ENCODE measurements around the gene POMGNT1. TPM values are rescaled to one million over a fixed set of nuclear protein-coding genes. Genes with fewer than 3 reads are reported as not detected.
A peak's percentile ranks its signal among the peaks of the same experiment; 100 is the strongest.

POMGNT1 gene
- total RNA-seq, 2 experiments from 2014 or later, result 30.8 to 37.3 TPM

- Histone ChIP-seq H3K4me1 (ENCODE audit: insufficient read depth, low read length, poor library complexity, severe bottlenecking) (peaks cover 54% of the 10 kb centered on the region), H3K4me2 (ENCODE audit: low read length) (peak overlapping the region; percentile 53), H3K9me3 (ENCODE audit: low read length) (no peaks in the 10 kb centered on the region), H3K79me2 (ENCODE audit: insufficient read depth, low read depth, low read length) (no peaks in the 10 kb centered on the region), H3K4me3 (ENCODE audit: low read depth, low read length, poor library complexity, severe bottlenecking) (no peak overlapping the region), H2AFZ (ENCODE audit: low read length) (peak overlapping the region; percentile 67; the same call in 1 of the 2 replicates), H3K27ac (ENCODE audit: low read depth, low read length, poor library complexity, severe bottlenecking) (no peak overlapping the region), H3K36me3 (ENCODE audit: insufficient read depth, low read length) (no peaks in the 10 kb centered on the region), H4K20me1 (ENCODE audit: insufficient read depth, low read length) (no peaks in the 10 kb centered on the region), H3K9me2 (ENCODE audit: insufficient read depth, low read length) (no peaks in the 10 kb centered on the region)
- POLR2A ChIA-PET, result no interaction called here
- no TSS peak for BruUV-seq (replicated peaks)
- intact Hi-C loops (cut with micrococcal nuclease; ENCODE audit: unreplicated experiment), result no loop called here
- CTCF ChIA-PET (ENCODE audit: unreplicated experiment), result no interaction called here
- peak; percentile 52 for DNase-seq (ENCODE audit: low spot score)
- no peak for TF ChIP-seq EZH2phosphoT487 (IDR thresholded peaks at IDR 0.05; ENCODE audit: borderline replicate concordance, low read depth, low read length)
- TF ChIP-seq CTCF (conservative IDR thresholded peaks at IDR 0.05; ENCODE audit: low read length), result no peak
Observed at GRCh38 chr1:46171351-46171750, 26.9 kb downstream of the POMGNT1 start.

- CTCF ChIA-PET (ENCODE audit: unreplicated experiment), result no interaction called here
- Histone ChIP-seq H3K27ac (ENCODE audit: low read depth, low read length, poor library complexity, severe bottlenecking) (no peak overlapping the region), H3K9me3 (ENCODE audit: low read length) (no peaks in the 10 kb centered on the region), H3K36me3 (ENCODE audit: insufficient read depth, low read length) (no peaks in the 10 kb centered on the region), H3K9me2 (ENCODE audit: insufficient read depth, low read length) (no peaks in the 10 kb centered on the region), H3K4me2 (ENCODE audit: low read length) (no peak overlapping the region), H3K79me2 (ENCODE audit: insufficient read depth, low read depth, low read length) (no peaks in the 10 kb centered on the region), H4K20me1 (ENCODE audit: insufficient read depth, low read length) (no peaks in the 10 kb centered on the region), H3K4me3 (ENCODE audit: low read depth, low read length, poor library complexity, severe bottlenecking) (no peak overlapping the region), H3K4me1 (ENCODE audit: insufficient read depth, low read length, poor library complexity, severe bottlenecking) (peaks cover 59% of the 10 kb centered on the region), H2AFZ (ENCODE audit: low read length) (no peak overlapping the region)
- no TSS peak for BruUV-seq (replicated peaks)
- POLR2A ChIA-PET, result interaction anchor here (1.2 to 2.7 kb wide), 2 partner anchors 36 to 126 kb away, joined by 3 to 7 read pairs; no protein-coding TSS in a partner anchor
- no peak for DNase-seq (ENCODE audit: low spot score)
- intact Hi-C loops (cut with micrococcal nuclease; ENCODE audit: unreplicated experiment), result no loop called here
- TF ChIP-seq EZH2phosphoT487 (IDR thresholded peaks at IDR 0.05; ENCODE audit: borderline replicate concordance, low read depth, low read length) (no peak), CTCF (conservative IDR thresholded peaks at IDR 0.05; ENCODE audit: low read length) (no peak)
Observed at GRCh38 chr1:46169811-46170454, 28.3 kb downstream of the POMGNT1 start.

GRCh38 chr1:46168477-46168876 lies 29.8 kb downstream of the POMGNT1 start:
- no peak overlapping the region for H3K27ac ChIP-seq (ENCODE audit: low read depth, low read length, poor library complexity, severe bottlenecking)
- H3K9me3 ChIP-seq (ENCODE audit: low read length), result no peaks in the 10 kb centered on the region
- ChIA-PET CTCF (ENCODE audit: unreplicated experiment) (no interaction called here), POLR2A (interaction anchor here (2.7 kb wide), 1 partner anchor 35 kb away, joined by 7 read pairs; no protein-coding TSS in a partner anchor)
- peaks cover 48% of the 10 kb centered on the region for H3K4me1 ChIP-seq (ENCODE audit: insufficient read depth, low read length, poor library complexity, severe bottlenecking)
- DNase-seq (ENCODE audit: low spot score), result no peak
- H3K4me3 ChIP-seq (ENCODE audit: low read depth, low read length, poor library complexity, severe bottlenecking), result no peak overlapping the region
- H3K36me3 ChIP-seq (ENCODE audit: insufficient read depth, low read length), result no peaks in the 10 kb centered on the region
- H2AFZ ChIP-seq (ENCODE audit: low read length), result no peak overlapping the region
- H3K9me2 ChIP-seq (ENCODE audit: insufficient read depth, low read length), result no peaks in the 10 kb centered on the region
- H3K4me2 ChIP-seq (ENCODE audit: low read length), result no peak overlapping the region
- H3K79me2 ChIP-seq (ENCODE audit: insufficient read depth, low read depth, low read length), result no peaks in the 10 kb centered on the region
- intact Hi-C loops (cut with micrococcal nuclease; ENCODE audit: unreplicated experiment), result no loop called here
- BruUV-seq (replicated peaks), result no TSS peak
- H4K20me1 ChIP-seq (ENCODE audit: insufficient read depth, low read length), result no peaks in the 10 kb centered on the region
- TF ChIP-seq EZH2phosphoT487 (IDR thresholded peaks at IDR 0.05; ENCODE audit: borderline replicate concordance, low read depth, low read length), result no peak
- no peak for TF ChIP-seq CTCF (conservative IDR thresholded peaks at IDR 0.05; ENCODE audit: low read length)

Measured in OCI-LY7 (cell line).